AML-193 (cell line): ENCODE results near the gene LDLR.
"Not testable (repeated sequence)": the region's sequence is repeated elsewhere in the genome, so short reads cannot be mapped to it uniquely, and the experiment has no call there.

Experiments
- DNase-seq, 2 experiments: peaks; one replicate each; lab custom pipeline; 2025; lab: John Stamatoyannopoulos, UW

The LDLR gene

GRCh38 chr19:11105014-11105636, 15.9 kb downstream of the LDLR start:
- DNase-seq: no peak

GRCh38 chr19:11106477-11106876, 17.2 kb downstream of the LDLR start:
- DNase-seq: no peak

GRCh38 chr19:11108746-11109145, 19.5 kb downstream of the LDLR start:
- DNase-seq: no peak

- DNase-seq: no peak
Measured at GRCh38 chr19:11111117-11111770, 22.0 kb downstream of the LDLR start.

- DNase-seq: no peak
Measured at GRCh38 chr19:11111771-11112144, 22.5 kb downstream of the LDLR start.

GRCh38 chr19:11113140-11113708, 24.0 kb downstream of the LDLR start:
- no peak for DNase-seq

- DNase-seq: no peak
Measured at GRCh38 chr19:11115042-11115441, 25.8 kb downstream of the LDLR start.

GRCh38 chr19:11115895-11116446, 26.7 kb downstream of the LDLR start:
- DNase-seq: no peak

- DNase-seq: no peak
Measured at GRCh38 chr19:11116507-11116906, 27.2 kb downstream of the LDLR start.

- not testable (repeated sequence) for DNase-seq
Measured at GRCh38 chr19:11121963-11122362, 32.7 kb downstream of the LDLR start.

GRCh38 chr19:11123114-11123513, 33.9 kb downstream of the LDLR start:
- no peak for DNase-seq

- DNase-seq: not testable (repeated sequence)
Measured at GRCh38 chr19:11124157-11124556, 34.9 kb downstream of the LDLR start.

GRCh38 chr19:11125994-11126685, 36.9 kb downstream of the LDLR start:
- DNase-seq: peak; percentile 32 to 44

- DNase-seq: no peak
Measured at GRCh38 chr19:11127905-11128304, 38.6 kb downstream of the LDLR start.

- peak; percentile 44 to 45 for DNase-seq
Measured at GRCh38 chr19:11130824-11131455, 41.7 kb downstream of the LDLR start.

GRCh38 chr19:11131471-11131870, 42.2 kb downstream of the LDLR start:
- DNase-seq: no peak

- DNase-seq: no peak
Measured at GRCh38 chr19:11136400-11137101, 47.3 kb downstream of the LDLR start.

GRCh38 chr19:11137542-11138384, 48.5 kb downstream of the LDLR start:
- peak; percentile 65 to 69 for DNase-seq

- peak; percentile 48 to 59 for DNase-seq
Measured at GRCh38 chr19:11138601-11139300, 49.5 kb downstream of the LDLR start.

- not testable (repeated sequence) for DNase-seq
Measured at GRCh38 chr19:11140023-11140538, 50.8 kb downstream of the LDLR start.
